ENCODE results near the gene LIN7B.

LIN7B gene

GRCh38 chr19:49157445-49158224 lies 43.5 kb downstream of the LIN7B start, which contains the start of gene TRPM4 (continued):
- TF ChIP-seq MYNN (tag by site-specific recombination; IDR thresholded peaks at IDR 0.05; ENCODE audit: borderline replicate concordance) = no peak
- 0 out of 2 replicates have a peak, but pooled peaks have one; percentile 5 for TF ChIP-seq ZIC2 (tag by site-specific recombination; IDR thresholded peaks at IDR 0.05)
- TF ChIP-seq SCRT2 (tag by site-specific recombination; IDR thresholded peaks at IDR 0.05) = no peak
- TF ChIP-seq ZBTB17 (tag by site-specific recombination; IDR thresholded peaks at IDR 0.05) = peak; percentile 74
- 0 out of 2 replicates have a peak, but pooled peaks have one; percentile 29 for TF ChIP-seq ZSCAN30 (tag by site-specific recombination; IDR thresholded peaks at IDR 0.05)
- TF ChIP-seq ZNF184 (tag by site-specific recombination; IDR thresholded peaks at IDR 0.05) = no peak
- TF ChIP-seq ZBTB44 (tag by site-specific recombination; IDR thresholded peaks at IDR 0.05) = peak; percentile 39; the same call in 1 of the 2 replicates
- no peak for TF ChIP-seq ZNF624 (tag by site-specific recombination; IDR thresholded peaks at IDR 0.05)
- 0 out of 2 replicates have a peak, but pooled peaks have one; percentile 58 for TF ChIP-seq ZXDB (tag by site-specific recombination; IDR thresholded peaks at IDR 0.05)
- no peak for TF ChIP-seq ZSCAN23 (tag by site-specific recombination; IDR thresholded peaks at IDR 0.05)
- TF ChIP-seq ZNF792 (tag by site-specific recombination; IDR thresholded peaks at IDR 0.05) = 0 out of 2 replicates have a peak, but pooled peaks have one; percentile 8
- no peak for TF ChIP-seq ZNF76 (tag by site-specific recombination; IDR thresholded peaks at IDR 0.05; ENCODE audit: borderline replicate concordance, low read depth)
- no peak for TF ChIP-seq ZNF132 (tag by site-specific recombination; IDR thresholded peaks at IDR 0.05; ENCODE audit: borderline replicate concordance)
- TF ChIP-seq ZNF677 (tag by site-specific recombination; IDR thresholded peaks at IDR 0.05) = peak; percentile 38; the same call in 1 of the 2 replicates
- no peak for TF ChIP-seq ZNF449 (tag by site-specific recombination; IDR thresholded peaks at IDR 0.05)
- TF ChIP-seq ZNF24 (tag by site-specific recombination; IDR thresholded peaks at IDR 0.05) = no peak
- TF ChIP-seq ZEB2 (tag by site-specific recombination; IDR thresholded peaks at IDR 0.05) = peak; percentile 35; the same call in 1 of the 2 replicates
- TF ChIP-seq REPIN1 (tag by site-specific recombination; IDR thresholded peaks at IDR 0.05; ENCODE audit: low read depth) = no peak; the same call in 1 of the 2 replicates
- peak; percentile 98 for TF ChIP-seq ZNF600 (tag by site-specific recombination; IDR thresholded peaks at IDR 0.05)
- no peak for TF ChIP-seq SALL2 (tag by site-specific recombination; IDR thresholded peaks at IDR 0.05; ENCODE audit: borderline replicate concordance)
- peak; percentile 98 for TF ChIP-seq ZBTB20 (tag by site-specific recombination; IDR thresholded peaks at IDR 0.05)
- TF ChIP-seq ZNF580 (tag by site-specific recombination; IDR thresholded peaks at IDR 0.05) = 0 out of 2 replicates have a peak, but pooled peaks have one; percentile 19
- no peak for TF ChIP-seq ZNF140 (tag by site-specific recombination; IDR thresholded peaks at IDR 0.05)
- no peak for TF ChIP-seq ZNF202 (tag by site-specific recombination; IDR thresholded peaks at IDR 0.05; ENCODE audit: borderline replicate concordance)
- no peak for TF ChIP-seq ZNF513 (tag by site-specific recombination; IDR thresholded peaks at IDR 0.05)
- TF ChIP-seq GLI4 (tag by site-specific recombination; IDR thresholded peaks at IDR 0.05) = 0 out of 2 replicates have a peak, but pooled peaks have one; percentile 20
- no peak for TF ChIP-seq ZNF830 (tag by site-specific recombination; IDR thresholded peaks at IDR 0.05; ENCODE audit: low read depth)
- TF ChIP-seq ZNF341 (tag by site-specific recombination; IDR thresholded peaks at IDR 0.05; ENCODE audit: low read depth) = no peak
- no peak for TF ChIP-seq REST (tag by site-specific recombination; IDR thresholded peaks at IDR 0.05)
- peak; percentile 87 for TF ChIP-seq SP2 (tag by site-specific recombination; IDR thresholded peaks at IDR 0.05)
- TF ChIP-seq GLIS1 (tag by site-specific recombination; IDR thresholded peaks at IDR 0.05) = peak; percentile 95

All from HEK293 (cell line).